HEK293 (cell line): ENCODE results near the gene KLHL14.
"Not testable (repeated sequence)": the region's sequence is repeated elsewhere in the genome, so short reads cannot be mapped to it uniquely, and the experiment has no call there.

Source experiments
- CTCF ChIA-PET: fragments of 350-600 bp; formaldehyde crosslinking; extraction: SDS; loops from one replicate; lab custom pipeline; 2021; ENCODE audit warnings: antibody characterized with exemption; lab: Yijun Ruan, JAX
- POLR2A ChIA-PET: fragments of 300-600 bp; formaldehyde crosslinking; extraction: SDS; loops from one replicate; lab custom pipeline; 2020; ENCODE audit warnings: antibody characterized with exemption, inconsistent platforms; lab: Yijun Ruan, JAX
- H3K27ac ChIP-seq: fragments of 200-500 bp; sonication (Bioruptor generic); 2 replicates; pipeline ENCODE4 v1.5.1; 2014; ENCODE audit warnings: low read depth, low read length, control low read depth, inconsistent platforms; ENCODE audit errors: extremely low read depth
- H3K36me3 ChIP-seq, 2 experiments: fragments of 200-500 bp in 1 of 2; sonication (Bioruptor generic) in 1 of 2; 1 replicate in 1 of 2; 2 replicates in 1 of 2; pipeline ENCODE4 v1.5.1; 2014 to 2017; ENCODE audit warnings: inconsistent platforms in 2 of 2, low read length in 2 of 2; ENCODE audit not compliant: control insufficient read depth in 2 of 2, insufficient read depth in 1 of 2
- H3K4me1 ChIP-seq: fragments of 200-500 bp; sonication (Bioruptor generic); 2 replicates; pipeline ENCODE4 v1.5.1; 2014; ENCODE audit warnings: mild to moderate bottlenecking, low read length, inconsistent platforms; ENCODE audit not compliant: control insufficient read depth, insufficient read depth
- H3K4me3 ChIP-seq: 2 replicates; pipeline ENCODE4 v1.5.1; 2011; ENCODE audit warnings: low read depth, mild to moderate bottlenecking, control low read depth, low read length, moderate library complexity
- H3K9me3 ChIP-seq: fragments of 200-500 bp; sonication (Bioruptor generic); 2 replicates; pipeline ENCODE4 v1.5.1; 2014; ENCODE audit warnings: low read depth, low read length, inconsistent platforms; ENCODE audit not compliant: control insufficient read depth, insufficient read depth
- GLI2 ChIP-seq: fragments of 450-650 bp; formaldehyde crosslinking; IDR thresholded peaks from 2 replicates; pipeline ENCODE4; 2017; ENCODE audit warnings: missing biosample characterization, missing genetic modification characterization, low read depth, borderline replicate concordance
- IKZF3 ChIP-seq: fragments of 450-650 bp; IDR thresholded peaks from 2 replicates; pipeline ENCODE4 v1.5.0; 2018; ENCODE audit warnings: missing biosample characterization, mild to moderate bottlenecking, missing genetic modification characterization, moderate library complexity
- KLF9 ChIP-seq: fragments of 450-650 bp; formaldehyde crosslinking; IDR thresholded peaks from 2 replicates; pipeline ENCODE4 v1.5.1; 2016; ENCODE audit warnings: missing biosample characterization, missing genetic modification characterization, low read depth
- SETDB1 ChIP-seq: IDR thresholded peaks from one replicate; pipeline ENCODE4 v1.6.1; 2017; ENCODE audit warnings: mild to moderate bottlenecking, low read length, moderate library complexity, mixed read lengths; ENCODE audit not compliant: insufficient read length
- ZBTB1 ChIP-seq: fragments of 450-650 bp; formaldehyde crosslinking; IDR thresholded peaks from 2 replicates; pipeline ENCODE4 v1.5.1; 2016; ENCODE audit warnings: missing biosample characterization, missing genetic modification characterization
- ZNF10 ChIP-seq: fragments of 450-650 bp; formaldehyde crosslinking; IDR thresholded peaks from 2 replicates; pipeline ENCODE4 v1.5.1; 2017; ENCODE audit warnings: missing biosample characterization, missing genetic modification characterization
- ZNF132 ChIP-seq: fragments of 450-650 bp; formaldehyde crosslinking; IDR thresholded peaks from 2 replicates; pipeline ENCODE4 v1.5.1; 2017; ENCODE audit warnings: missing biosample characterization, missing genetic modification characterization, borderline replicate concordance
- ZNF214 ChIP-seq: fragments of 450-650 bp; formaldehyde crosslinking; IDR thresholded peaks from 2 replicates; pipeline ENCODE4 v1.5.1; 2017; ENCODE audit warnings: missing biosample characterization, mild to moderate bottlenecking, missing genetic modification characterization, borderline replicate concordance
- ZNF221 ChIP-seq: fragments of 450-650 bp; formaldehyde crosslinking; IDR thresholded peaks from 2 replicates; pipeline ENCODE4 v1.5.1; 2017; ENCODE audit warnings: missing biosample characterization, missing genetic modification characterization, borderline replicate concordance
- ZNF274 ChIP-seq, 2 experiments: fragments of 200-500 bp in 1 of 2; fragments of 450-650 bp in 1 of 2; sonication (Bioruptor generic) in 1 of 2; formaldehyde crosslinking in 1 of 2; IDR thresholded peaks; 2 replicates each; pipeline versions ENCODE4 v1.5.1 to v1.6.1; 2014 to 2016; ENCODE audit warnings: borderline replicate concordance in 1 of 2, inconsistent platforms in 1 of 2, low read length in 1 of 2, missing biosample characterization in 1 of 2, missing genetic modification characterization in 1 of 2
- ZNF354C ChIP-seq: fragments of 450-650 bp; formaldehyde crosslinking; IDR thresholded peaks from 2 replicates; pipeline ENCODE4 v1.5.1; 2016; ENCODE audit warnings: missing biosample characterization, missing genetic modification characterization, low read depth, borderline replicate concordance
- ZNF394 ChIP-seq: fragments of 450-650 bp; formaldehyde crosslinking; IDR thresholded peaks from 2 replicates; pipeline ENCODE4 v1.5.1; 2016; ENCODE audit warnings: missing biosample characterization, missing genetic modification characterization, mild to moderate bottlenecking, moderate library complexity, borderline replicate concordance
- ZNF426 ChIP-seq: fragments of 450-650 bp; formaldehyde crosslinking; IDR thresholded peaks from 2 replicates; pipeline ENCODE4 v1.5.1; 2017; ENCODE audit warnings: missing biosample characterization, missing genetic modification characterization, mild to moderate bottlenecking, inconsistent platforms, moderate library complexity
- ZNF555 ChIP-seq: fragments of 450-650 bp; formaldehyde crosslinking; conservative IDR thresholded peaks from 2 replicates; pipeline ENCODE4 v1.5.1; 2017; ENCODE audit warnings: missing biosample characterization, mild to moderate bottlenecking, missing genetic modification characterization, inconsistent platforms
- ZNF560 ChIP-seq: fragments of 450-650 bp; formaldehyde crosslinking; IDR thresholded peaks from 2 replicates; pipeline ENCODE4 v1.5.1; 2017; ENCODE audit warnings: missing biosample characterization, missing genetic modification characterization, borderline replicate concordance
- ZSCAN16 ChIP-seq: fragments of 450-650 bp; formaldehyde crosslinking; IDR thresholded peaks from 2 replicates; pipeline ENCODE4 v1.5.1; 2016; ENCODE audit warnings: missing biosample characterization, missing genetic modification characterization
- TF ChIP-seq, protein P1 (sequence below): sonication (generic); formaldehyde crosslinking; IDR thresholded peaks from 2 replicates; pipeline ENCODE4 v1.8.1; 2022; ENCODE audit warnings: mild to moderate bottlenecking, moderate library complexity, missing genetic modification reagents
- TF ChIP-seq, protein P2 (sequence below): fragments of 450-650 bp; formaldehyde crosslinking; IDR thresholded peaks from 2 replicates; pipeline ENCODE4; 2016; ENCODE audit warnings: missing biosample characterization, missing genetic modification characterization

The KLHL14 gene

DNA sequence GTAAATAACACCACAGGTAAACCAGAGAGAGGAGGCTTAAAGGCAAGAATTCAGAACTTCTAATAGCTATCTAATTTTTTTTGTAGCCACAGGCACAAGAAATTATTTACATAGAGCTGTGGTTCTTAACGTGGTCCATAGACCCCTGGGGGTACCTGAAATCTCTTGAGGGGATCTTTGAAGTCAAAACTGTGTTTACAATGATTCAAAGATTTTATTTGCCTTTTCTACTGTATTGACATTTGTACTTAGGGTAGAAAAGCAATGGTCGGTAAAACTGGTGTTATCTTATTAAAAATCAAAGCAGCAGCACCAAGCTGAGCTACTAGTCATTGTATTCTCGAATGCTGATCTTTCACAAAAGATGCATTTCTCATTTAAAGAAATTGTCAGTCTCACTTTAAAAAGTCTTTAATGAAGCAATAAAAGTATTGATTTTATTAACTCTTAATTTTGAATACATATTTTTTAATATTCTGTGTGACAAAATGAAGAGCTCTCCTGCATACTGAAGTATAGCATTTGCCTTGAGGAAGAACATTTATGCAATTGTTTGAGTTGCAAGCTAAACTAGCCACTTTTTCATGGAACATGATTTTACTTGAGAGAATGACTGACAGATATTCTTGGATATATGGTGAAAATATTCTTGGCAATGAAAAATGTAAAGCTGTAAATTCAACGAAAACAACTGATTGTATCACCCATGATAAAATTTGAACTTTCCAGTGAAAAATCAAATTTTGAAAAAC lies 25.6 kb upstream of the KLHL14 start:
- ChIA-PET CTCF (interaction anchor here (0.7 to 0.8 kb wide), 2 partner anchors 10 to 83 kb away, joined by 3 read pairs; no protein-coding TSS in a partner anchor), POLR2A (no interaction called here)
- Histone ChIP-seq H3K4me3 (no peak overlapping the region), H3K9me3 (no peaks in the 10 kb centered on the region), H3K36me3 (no peaks in the 10 kb centered on the region), H3K4me1 (no peaks in the 10 kb centered on the region), H3K27ac (no peak overlapping the region)
- TF ChIP-seq ZNF221 (tag by site-specific recombination) (no peak), SETDB1 (peak; percentile 23)

GRCh38 chr18:32794667-32795066 lies 21.8 kb upstream of the KLHL14 start:
- H3K4me3 ChIP-seq, H3K9me3 ChIP-seq, H3K27ac ChIP-seq, CTCF ChIA-PET, H3K36me3 ChIP-seq, H3K4me1 ChIP-seq, POLR2A ChIA-PET: not testable (repeated sequence)

DNA sequence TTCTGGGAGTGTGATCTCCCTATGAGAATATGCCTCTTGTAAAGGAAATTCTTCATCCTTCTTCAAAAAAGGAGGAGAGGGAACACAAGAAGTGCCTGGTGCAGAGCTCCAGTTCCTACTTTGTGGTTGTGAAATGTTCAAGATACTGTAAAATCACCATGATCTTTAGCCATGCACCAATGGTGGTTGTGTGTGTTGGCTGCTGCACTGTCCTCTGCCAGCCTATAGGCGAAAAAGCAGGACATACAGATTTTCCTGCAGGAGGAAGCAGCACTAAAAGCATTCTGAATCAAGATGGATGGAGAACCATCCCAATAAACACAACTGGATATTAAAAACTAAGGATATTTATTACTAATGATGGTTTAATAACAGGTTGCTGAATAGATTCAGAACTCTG lies 6.2 kb upstream of the KLHL14 start:
- CTCF ChIA-PET: no interaction called here
- no peaks in the 10 kb centered on the region for H3K4me1 ChIP-seq
- H3K4me3 ChIP-seq: no peak overlapping the region
- no peaks in the 10 kb centered on the region for H3K9me3 ChIP-seq
- POLR2A ChIA-PET: no interaction called here
- H3K27ac ChIP-seq: no peak overlapping the region
- TF ChIP-seq GLI2 (tag by site-specific recombination): no peak
- H3K36me3 ChIP-seq: no peaks in the 10 kb centered on the region

- H3K27ac ChIP-seq: no peak overlapping the region
- H3K4me3 ChIP-seq: no peak overlapping the region
- no peaks in the 10 kb centered on the region for H3K36me3 ChIP-seq
- H3K4me1 ChIP-seq: peaks cover 3% of the 10 kb centered on the region; the same call in 1 of the 2 replicates
- no peaks in the 10 kb centered on the region for H3K9me3 ChIP-seq
- POLR2A ChIA-PET: no interaction called here
- CTCF ChIA-PET: no interaction called here
- TF ChIP-seq KLF9 (tag by site-specific recombination) (no peak), ZNF426 (tag by site-specific recombination) (no peak), ZNF10 (tag by site-specific recombination) (no peak), ZNF394 (tag by site-specific recombination) (no peak), ZNF132 (tag by site-specific recombination) (no peak), ZNF354C (tag by site-specific recombination) (no peak), IKZF3 (no peak), ZNF560 (no peak), ZNF214 (tag by site-specific recombination) (no peak), ZNF274 (IDR thresholded peaks at IDR 0.05; ENCODE audit: low read length) (no peak), ZNF274 (tag by site-specific recombination; IDR thresholded peaks at IDR 0.05; ENCODE audit: borderline replicate concordance) (no peak), ZSCAN16 (no peak), ZNF555 (tag by site-specific recombination) (no peak), ZBTB1 (tag by site-specific recombination) (no peak)
- TF ChIP-seq, protein P1, sequence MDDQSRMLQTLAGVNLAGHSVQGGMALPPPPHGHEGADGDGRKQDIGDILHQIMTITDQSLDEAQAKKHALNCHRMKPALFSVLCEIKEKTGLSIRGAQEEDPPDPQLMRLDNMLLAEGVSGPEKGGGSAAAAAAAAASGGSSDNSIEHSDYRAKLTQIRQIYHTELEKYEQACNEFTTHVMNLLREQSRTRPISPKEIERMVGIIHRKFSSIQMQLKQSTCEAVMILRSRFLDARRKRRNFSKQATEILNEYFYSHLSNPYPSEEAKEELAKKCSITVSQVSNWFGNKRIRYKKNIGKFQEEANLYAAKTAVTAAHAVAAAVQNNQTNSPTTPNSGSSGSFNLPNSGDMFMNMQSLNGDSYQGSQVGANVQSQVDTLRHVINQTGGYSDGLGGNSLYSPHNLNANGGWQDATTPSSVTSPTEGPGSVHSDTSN (CRISPR knock-in tag): no peak
- TF ChIP-seq, protein P2, sequence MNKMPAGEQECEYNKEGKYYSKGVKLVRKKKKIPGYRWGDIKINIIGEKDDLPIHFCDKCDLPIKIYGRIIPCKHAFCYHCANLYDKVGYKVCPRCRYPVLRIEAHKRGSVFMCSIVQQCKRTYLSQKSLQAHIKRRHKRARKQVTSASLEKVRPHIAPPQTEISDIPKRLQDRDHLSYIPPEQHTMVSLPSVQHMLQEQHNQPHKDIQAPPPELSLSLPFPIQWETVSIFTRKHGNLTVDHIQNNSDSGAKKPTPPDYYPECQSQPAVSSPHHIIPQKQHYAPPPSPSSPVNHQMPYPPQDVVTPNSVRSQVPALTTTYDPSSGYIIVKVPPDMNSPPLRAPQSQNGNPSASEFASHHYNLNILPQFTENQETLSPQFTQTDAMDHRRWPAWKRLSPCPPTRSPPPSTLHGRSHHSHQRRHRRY: no peak
Measured at GRCh38 chr18:32777049-32777448, 4.2 kb upstream of the KLHL14 start.
